MV-4-11 (cell line): ENCODE measurements around the gene COMP.
A peak's percentile ranks its signal among the peaks of the same experiment; 100 is the strongest.

Experiments
- DNase-seq: peaks from one replicate; lab custom pipeline; 2025; lab: John Stamatoyannopoulos, UW

COMP gene

GRCh38 chr19:18782559-18783225, 8.4 kb downstream of the COMP start:
- peak; percentile 60 for DNase-seq

DNA sequence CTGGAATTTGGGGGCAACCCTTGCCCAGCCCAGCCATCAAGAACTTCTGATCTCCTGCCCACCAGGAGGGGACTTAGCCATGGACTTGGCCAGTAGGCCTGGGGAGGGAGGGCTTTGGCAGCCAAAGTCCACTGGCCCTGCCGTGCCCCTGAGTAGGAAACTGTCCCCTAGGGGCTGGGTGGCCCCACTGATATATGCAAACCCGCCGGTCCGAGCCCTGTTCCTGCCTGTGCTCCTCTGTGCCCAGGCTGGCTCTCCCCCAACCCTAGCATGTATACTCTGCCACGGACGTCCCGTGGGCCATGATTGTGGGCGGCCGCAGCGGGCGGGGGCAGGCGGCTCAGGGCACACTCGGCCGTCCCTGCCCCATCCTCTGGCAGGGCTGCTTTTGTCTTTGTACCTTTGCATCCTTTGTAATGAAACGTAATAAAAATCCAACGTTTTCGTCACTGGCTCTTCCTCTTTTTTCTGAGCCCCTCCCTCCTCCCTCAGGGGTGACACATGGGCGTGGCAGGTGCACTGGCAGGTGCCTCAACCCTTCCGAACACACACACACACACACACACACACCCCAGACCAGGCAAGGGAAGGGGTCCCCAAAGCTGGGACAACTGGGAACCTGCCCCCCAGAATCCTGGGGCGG, 9.1 kb downstream of the COMP start:
- DNase-seq: peak; percentile 20

- DNase-seq: no peak
These were observed 10.0 kb downstream of the COMP start for GRCh38 chr19:18781047-18781600.

DNA sequence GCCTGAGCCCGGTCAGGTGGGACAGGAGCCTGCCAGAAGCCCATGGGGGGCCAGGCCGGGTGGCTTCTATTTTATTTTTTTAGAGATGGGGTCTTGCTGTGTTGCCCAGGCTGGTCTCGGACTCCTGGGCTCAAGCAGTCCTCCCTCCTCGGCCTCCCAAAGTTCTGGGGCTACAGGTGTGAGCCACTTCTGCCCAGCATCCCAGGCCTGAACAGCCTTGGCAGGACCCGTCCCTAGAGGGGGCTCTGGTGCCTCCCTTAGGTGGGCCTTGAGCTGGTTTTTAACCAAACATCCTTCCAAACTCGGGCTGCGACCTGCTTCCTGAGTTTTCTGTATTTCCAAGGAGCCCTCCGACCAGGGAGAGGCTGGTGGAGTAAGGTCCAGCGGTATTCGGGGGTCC, 10.5 kb downstream of the COMP start:
- no peak for DNase-seq

GRCh38 chr19:18780081-18780480, 11.0 kb downstream of the COMP start:
- no peak for DNase-seq

DNA sequence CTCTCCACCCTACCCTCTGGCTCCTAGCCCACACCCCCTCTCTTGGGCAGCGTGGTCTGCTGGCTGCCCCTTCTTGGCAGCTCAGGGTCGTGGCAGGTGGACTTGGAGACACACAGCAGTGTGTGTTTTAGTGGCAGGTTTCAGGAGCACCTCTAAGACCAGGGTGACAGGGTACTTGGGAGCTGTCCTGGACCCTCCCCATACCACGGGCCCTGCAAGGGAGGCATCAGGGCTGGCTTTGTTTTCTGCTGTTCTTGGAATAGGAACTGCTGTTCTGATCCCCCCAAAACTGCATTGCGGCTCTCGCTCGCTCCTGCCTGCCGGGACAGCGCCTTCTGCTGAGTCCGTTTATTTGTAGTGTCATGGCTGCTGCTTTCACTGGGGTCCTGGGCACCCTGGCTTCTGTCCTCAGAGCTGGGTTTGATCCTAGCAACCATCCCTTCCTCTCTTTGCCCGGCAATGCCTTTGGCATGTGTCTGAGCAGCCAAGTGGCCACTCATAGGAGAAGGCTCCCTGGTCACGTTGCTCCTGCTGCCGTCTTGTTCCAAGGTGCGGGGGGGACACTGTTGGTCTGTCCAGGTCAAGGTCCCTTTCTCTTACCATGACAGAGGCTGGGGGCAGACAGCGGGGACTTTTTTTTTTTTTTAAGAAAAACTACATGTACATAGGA, 12.1 kb downstream of the COMP start:
- no peak for DNase-seq

DNA sequence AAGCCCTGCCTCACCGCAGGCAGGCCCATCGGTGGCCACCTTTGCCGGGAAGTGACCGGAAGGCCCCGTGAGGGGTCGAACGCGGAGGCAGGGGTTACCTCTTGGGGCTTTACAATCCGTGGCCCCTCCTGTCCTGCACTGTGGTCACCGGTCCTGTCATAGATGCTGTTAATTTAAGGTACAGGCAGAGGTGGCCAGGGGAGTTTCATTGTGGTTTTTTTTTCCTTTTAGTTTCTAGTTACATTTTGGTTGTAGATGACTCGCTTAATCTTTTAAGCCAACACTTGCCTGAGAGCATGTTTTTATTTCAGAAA, 13.1 kb downstream of the COMP start:
- DNase-seq: no peak

DNA sequence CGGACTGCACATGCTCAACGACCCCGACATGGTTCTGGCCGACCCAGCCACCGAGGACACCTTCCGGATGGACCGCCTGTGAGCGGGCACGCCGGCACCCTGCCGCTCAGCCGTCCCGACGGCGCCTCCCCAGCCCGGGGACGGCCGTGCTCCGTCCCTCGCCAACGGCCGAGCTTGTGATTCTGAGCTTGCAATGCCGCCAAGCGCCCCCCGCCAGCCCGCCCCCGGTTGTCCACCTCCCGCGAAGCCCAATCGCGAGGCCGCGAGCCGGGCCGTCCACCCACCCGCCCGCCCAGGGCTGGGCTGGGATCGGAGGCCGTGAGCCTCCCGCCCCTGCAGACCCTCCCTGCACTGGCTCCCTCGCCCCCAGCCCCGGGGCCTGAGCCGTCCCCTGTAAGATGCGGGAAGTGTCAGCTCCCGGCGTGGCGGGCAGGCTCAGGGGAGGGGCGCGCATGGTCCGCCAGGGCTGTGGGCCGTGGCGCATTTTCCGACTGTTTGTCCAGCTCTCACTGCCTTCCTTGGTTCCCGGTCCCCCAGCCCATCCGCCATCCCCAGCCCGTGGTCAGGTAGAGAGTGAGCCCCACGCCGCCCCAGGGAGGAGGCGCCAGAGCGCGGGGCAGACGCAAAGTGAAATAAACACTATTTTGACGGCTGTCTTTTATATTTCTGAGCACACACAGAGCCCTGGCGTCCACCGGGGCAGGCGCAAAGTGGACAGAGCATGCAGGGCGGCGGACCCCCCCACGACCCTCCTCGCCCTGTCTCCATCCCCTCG, 13.6 kb downstream of the COMP start:
- DNase-seq: no peak

DNA sequence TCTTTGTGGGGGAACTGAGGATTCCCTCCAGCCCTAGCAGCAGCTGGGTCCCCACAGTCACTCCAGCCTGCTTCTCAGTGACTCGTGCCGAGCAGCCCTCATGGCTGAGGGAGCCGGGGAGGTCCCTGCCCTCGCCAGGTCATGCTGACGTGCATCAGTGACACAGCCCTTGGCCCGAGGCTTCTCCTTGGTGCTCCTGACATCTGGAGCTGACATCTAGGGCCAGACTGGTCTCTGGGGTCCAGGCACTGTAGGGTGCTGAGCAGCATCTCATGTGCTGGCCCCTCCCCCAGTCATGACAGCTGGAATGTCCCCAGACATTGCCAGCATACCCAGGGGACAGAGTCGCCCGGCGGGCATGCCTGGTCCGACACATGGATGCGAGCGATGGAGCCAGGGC, 14.4 kb downstream of the COMP start:
- DNase-seq: no peak

- no peak for DNase-seq
These were observed 14.9 kb downstream of the COMP start for GRCh38 chr19:18776288-18776594.

- DNase-seq: no peak
These were observed 15.4 kb downstream of the COMP start for GRCh38 chr19:18775586-18776287.

DNA sequence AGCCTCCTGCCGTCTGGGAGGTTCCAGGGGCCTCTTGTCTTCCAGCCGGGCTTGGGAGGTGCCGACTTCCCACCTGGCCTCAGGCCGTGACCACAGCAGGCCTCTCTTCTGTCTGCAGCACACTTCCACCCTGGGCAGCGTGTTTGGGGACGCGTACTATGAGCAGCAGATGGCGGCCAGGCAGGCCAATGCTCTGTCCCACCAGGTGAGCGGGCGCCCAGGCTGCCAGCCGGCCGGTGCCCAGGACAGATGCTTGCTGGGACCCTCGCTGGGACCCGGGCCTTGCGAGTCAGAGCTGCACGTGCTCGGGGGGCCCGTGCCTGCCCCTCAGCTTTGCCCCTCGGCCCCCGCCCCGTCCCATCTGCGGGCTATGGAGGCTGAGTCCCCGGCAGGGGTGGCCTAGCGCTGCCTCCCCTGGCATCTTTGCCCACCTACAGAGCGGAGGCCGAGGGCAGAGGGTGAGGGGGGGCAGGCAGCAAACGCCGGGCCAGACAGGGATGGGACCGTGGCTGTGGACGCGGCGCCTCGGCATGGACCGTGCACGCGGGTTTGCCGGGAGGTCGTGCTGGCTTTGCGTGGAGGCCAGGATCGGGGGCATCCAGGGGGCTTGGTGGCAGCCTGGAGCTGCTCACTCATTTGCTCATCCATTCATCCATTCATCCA, 16.2 kb downstream of the COMP start:
- DNase-seq: no peak

GRCh38 chr19:18774107-18774506, 17.0 kb downstream of the COMP start:
- no peak for DNase-seq

DNA sequence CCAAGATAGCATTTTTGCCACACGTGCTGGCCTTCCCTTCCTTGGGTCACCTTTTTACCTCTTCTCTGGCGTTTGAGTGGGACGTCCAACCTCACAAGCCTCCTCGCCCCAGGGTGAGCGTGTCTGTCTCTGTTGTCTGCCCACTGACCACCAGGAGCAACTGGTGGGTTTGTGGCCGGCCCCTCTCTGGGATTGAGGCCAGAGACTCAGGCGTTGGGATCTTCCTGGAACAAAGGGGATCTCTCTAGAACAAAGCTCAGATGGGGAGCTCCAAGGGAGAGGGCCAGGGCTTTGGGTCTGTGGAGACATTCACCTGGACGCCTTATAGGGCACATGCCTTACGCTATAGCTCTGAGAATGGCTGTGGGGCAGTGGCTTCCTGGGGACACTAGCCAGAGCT, 17.4 kb downstream of the COMP start:
- no peak for DNase-seq

GRCh38 chr19:18772620-18773587, 18.2 kb downstream of the COMP start:
- DNase-seq: no peak

DNA sequence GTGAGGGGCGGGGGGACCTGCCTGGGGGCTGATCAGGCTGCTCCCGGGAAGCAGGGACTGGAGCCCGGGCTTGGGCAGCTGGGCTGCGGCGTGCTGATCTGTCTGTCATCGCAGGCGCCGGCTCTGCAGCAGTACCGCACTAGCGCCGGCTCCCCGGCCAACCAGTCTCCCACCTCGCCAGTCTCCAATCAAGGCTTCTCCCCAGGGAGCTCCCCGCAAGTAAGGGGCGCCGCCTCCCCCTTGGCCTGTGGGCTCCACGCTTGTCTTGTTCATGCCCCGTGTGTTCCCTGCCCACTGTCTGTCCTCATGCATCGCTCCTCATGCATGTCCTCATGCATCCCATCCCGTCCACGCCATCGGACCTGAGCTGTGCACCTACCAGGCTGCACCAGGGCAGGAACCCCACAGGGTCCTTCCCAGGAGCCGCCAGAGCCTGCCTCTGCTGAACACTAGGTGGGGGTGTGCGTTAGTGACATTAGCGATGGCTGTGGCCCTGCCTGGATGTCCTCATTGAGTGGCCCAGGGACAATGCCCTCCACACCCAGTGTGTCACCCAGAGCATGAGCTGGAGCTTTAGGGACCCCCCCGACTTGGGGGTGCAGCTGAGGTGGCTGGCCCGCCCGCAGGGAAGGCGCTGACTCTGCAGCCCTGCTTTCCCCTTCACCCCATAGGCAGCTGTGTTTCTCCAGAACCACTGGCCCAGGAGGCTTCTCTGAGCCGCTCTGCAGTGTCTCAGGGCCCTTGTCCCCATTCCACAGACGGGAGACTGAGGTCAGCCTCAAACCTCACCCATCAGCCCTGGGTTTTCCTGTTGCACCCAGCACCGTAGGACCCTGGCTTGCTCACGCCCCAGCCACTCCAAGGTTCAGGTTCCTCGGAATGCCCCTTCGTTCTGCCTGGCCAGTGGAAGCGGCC, 19.5 kb downstream of the COMP start:
- DNase-seq: no peak

DNA sequence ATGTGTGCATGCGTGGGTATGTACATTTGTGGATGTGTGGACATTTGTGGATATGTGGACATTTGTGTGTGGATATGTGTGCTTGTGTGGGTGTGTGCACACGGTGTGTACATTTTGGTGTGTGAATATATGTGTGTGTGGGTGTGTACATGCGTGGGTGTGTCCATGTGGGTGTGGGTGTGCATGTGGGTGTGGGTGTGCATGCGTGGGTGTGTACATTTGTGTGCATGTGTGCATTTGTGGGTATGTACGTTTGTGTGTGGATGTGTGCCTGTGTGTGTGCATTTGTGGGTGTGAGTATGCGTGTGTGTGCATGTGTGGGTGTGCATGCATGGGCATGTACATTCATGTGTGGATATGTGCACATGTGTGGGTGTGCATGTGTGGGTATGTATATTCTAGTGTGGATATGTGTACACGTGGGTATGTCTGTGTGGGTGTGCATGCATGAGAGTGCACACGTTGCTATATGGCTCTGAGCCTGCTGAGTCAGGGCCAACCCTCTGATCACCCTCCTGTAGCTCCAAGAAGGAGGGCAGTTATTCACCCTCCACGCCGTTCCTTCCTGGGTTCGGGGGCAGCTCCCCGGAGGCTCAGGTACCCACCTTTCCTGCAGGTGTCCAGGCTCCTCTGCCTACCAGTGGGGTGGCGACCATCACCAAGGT, 20.3 kb downstream of the COMP start:
- no peak for DNase-seq

- no peak for DNase-seq
These were observed 21.0 kb downstream of the COMP start for GRCh38 chr19:18769989-18770528.
